ENCODE measurements around the gene FAR2. TPM values are rescaled to one million over a fixed set of nuclear protein-coding genes. Genes with fewer than 3 reads are reported as not detected.

Gene FAR2
- total RNA-seq, 1 experiment from 2014 or later = 10.7 TPM

DNA sequence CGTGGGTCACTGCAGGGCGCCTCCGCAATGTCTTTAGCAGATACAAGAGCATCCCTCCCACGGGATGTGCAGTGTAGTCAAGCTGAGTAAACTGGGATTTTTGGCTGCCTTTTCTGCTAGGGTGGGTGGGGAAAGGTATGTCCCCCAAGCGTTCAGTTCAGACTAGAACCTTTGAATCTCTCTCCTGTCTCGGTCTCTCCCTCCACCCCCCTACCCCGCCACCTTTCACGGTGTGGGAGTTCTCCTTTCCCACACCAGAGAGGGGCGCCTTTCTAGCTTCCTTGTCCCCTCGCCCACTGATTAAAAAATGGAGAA, 525 bp upstream of the FAR2 start:
- TF ChIP-seq, protein P1, sequence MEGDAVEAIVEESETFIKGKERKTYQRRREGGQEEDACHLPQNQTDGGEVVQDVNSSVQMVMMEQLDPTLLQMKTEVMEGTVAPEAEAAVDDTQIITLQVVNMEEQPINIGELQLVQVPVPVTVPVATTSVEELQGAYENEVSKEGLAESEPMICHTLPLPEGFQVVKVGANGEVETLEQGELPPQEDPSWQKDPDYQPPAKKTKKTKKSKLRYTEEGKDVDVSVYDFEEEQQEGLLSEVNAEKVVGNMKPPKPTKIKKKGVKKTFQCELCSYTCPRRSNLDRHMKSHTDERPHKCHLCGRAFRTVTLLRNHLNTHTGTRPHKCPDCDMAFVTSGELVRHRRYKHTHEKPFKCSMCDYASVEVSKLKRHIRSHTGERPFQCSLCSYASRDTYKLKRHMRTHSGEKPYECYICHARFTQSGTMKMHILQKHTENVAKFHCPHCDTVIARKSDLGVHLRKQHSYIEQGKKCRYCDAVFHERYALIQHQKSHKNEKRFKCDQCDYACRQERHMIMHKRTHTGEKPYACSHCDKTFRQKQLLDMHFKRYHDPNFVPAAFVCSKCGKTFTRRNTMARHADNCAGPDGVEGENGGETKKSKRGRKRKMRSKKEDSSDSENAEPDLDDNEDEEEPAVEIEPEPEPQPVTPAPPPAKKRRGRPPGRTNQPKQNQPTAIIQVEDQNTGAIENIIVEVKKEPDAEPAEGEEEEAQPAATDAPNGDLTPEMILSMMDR (conservative IDR thresholded peaks at IDR 0.05; ENCODE audit: low read depth, low read length) = peak; percentile 44
- no peak for TF ChIP-seq EZH2 (IDR thresholded peaks at IDR 0.05; ENCODE audit: borderline replicate concordance, low read depth, low read length, poor library complexity, severe bottlenecking)
- POLR2A ChIA-PET (ENCODE audit: low non-redundant PET) = interaction anchor here (0.6 kb wide), 1 partner anchor 28 kb away, joined by 4 read pairs; no protein-coding TSS in a partner anchor
- CTCF ChIA-PET = interaction anchor here (0.6 kb wide), 1 partner anchor 46 kb away, joined by 3 read pairs; no protein-coding TSS in a partner anchor

DNA sequence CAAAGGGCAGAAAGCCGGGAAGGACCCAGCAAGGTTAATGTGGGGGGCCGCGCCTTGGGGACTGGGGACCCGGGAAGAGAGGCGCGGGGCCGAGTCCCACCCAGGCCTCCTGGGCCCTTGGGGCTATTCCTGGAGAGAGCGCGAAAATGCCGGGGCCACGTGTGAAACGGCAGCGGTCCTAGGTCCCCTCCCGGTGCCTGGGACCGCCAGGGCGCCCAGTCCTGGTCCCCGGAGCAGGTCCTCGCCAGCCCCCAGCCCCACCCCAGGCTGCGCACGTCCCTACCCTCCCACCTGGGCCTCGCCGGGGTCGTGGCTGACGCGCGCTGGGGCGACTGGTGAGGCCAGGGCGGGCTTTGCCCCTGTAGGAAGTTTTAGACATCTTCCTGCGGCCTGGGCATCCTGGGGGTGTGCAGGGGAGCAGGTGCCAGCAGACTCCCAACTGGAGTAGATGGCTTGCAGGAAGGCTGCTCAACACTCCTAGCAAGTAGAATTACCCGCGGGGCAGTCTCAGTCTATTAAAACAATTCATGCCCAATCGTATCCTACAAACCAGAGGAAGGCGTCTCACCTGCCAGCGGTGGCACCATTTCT, 708 bp downstream of the FAR2 start:
- no peak for DNase-seq (ENCODE audit: low spot score)
- Histone ChIP-seq H3K36me3 (ENCODE audit: insufficient read depth, low read length, poor library complexity, severe bottlenecking) (no peaks in the 10 kb centered on the region), H3K27ac (ENCODE audit: low read depth, low read length, poor library complexity, severe bottlenecking) (peak overlapping the region; percentile 76), H3K4me3 (ENCODE audit: low read depth, low read length, poor library complexity, severe bottlenecking) (peak overlapping the region; percentile 84), H3K9me3 (ENCODE audit: low read depth, low read length, poor library complexity, severe bottlenecking) (no peaks in the 10 kb centered on the region), H3K4me1 (ENCODE audit: insufficient read depth, low read length, poor library complexity, severe bottlenecking) (peaks cover 31% of the 10 kb centered on the region), H3K27me3 (replicated peaks; ENCODE audit: insufficient read depth, low read depth, low read length, poor library complexity) (no peaks in the 10 kb centered on the region)
- CTCF ChIA-PET = no interaction called here
- POLR2A ChIA-PET (ENCODE audit: low non-redundant PET) = no interaction called here
- no peak for TF ChIP-seq EZH2 (IDR thresholded peaks at IDR 0.05; ENCODE audit: borderline replicate concordance, low read depth, low read length, poor library complexity, severe bottlenecking)
- TF ChIP-seq, protein P1 (conservative IDR thresholded peaks at IDR 0.05; ENCODE audit: low read depth, low read length) = no peak
- intact Hi-C loops (cut with micrococcal nuclease; ENCODE audit: unreplicated experiment) = no loop called here
- no TSS peak for BruUV-seq (replicated peaks)

More for the DNA sequence above, 525 bp upstream of the FAR2 start:
- intact Hi-C loops (cut with micrococcal nuclease; ENCODE audit: unreplicated experiment) = no loop called here
- H3K27me3 ChIP-seq (replicated peaks; ENCODE audit: insufficient read depth, low read depth, low read length, poor library complexity) = no peaks in the 10 kb centered on the region
- H3K27ac ChIP-seq (ENCODE audit: low read depth, low read length, poor library complexity, severe bottlenecking) = peak overlapping the region; percentile 76
- no peaks in the 10 kb centered on the region for H3K9me3 ChIP-seq (ENCODE audit: low read depth, low read length, poor library complexity, severe bottlenecking)
- H3K4me3 ChIP-seq (ENCODE audit: low read depth, low read length, poor library complexity, severe bottlenecking) = peak overlapping the region; percentile 84
- H3K4me1 ChIP-seq (ENCODE audit: insufficient read depth, low read length, poor library complexity, severe bottlenecking) = peaks cover 26% of the 10 kb centered on the region
- no peaks in the 10 kb centered on the region for H3K36me3 ChIP-seq (ENCODE audit: insufficient read depth, low read length, poor library complexity, severe bottlenecking)
- BruUV-seq (replicated peaks) = no TSS peak
- DNase-seq (ENCODE audit: low spot score) = no peak

DNA sequence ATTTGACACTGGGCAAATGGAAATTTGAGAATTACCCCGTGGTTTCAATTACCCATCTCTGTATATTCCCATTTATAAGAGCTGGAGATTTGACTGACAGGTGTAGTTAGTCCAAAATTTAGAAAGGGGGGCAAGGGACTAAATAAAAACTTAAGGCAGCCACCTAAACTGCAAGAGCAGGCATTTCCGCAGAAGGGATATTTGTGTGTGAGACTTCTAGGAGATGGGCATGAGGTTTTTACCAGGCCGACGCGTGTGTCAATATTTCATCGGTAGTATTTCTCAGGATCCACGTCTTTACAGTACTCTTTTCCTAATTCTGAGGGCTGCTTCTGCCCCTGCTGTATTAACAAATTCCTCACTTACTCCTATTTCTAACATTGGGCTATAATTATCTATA, 1.4 kb downstream of the FAR2 start:
- no peaks in the 10 kb centered on the region for H3K27me3 ChIP-seq (replicated peaks; ENCODE audit: insufficient read depth, low read depth, low read length, poor library complexity)
- H3K4me3 ChIP-seq (ENCODE audit: low read depth, low read length, poor library complexity, severe bottlenecking) = no peak overlapping the region
- CTCF ChIA-PET = no interaction called here
- POLR2A ChIA-PET (ENCODE audit: low non-redundant PET) = no interaction called here
- no peak overlapping the region for H3K27ac ChIP-seq (ENCODE audit: low read depth, low read length, poor library complexity, severe bottlenecking)
- intact Hi-C loops (cut with micrococcal nuclease; ENCODE audit: unreplicated experiment) = no loop called here
- no peaks in the 10 kb centered on the region for H3K36me3 ChIP-seq (ENCODE audit: insufficient read depth, low read length, poor library complexity, severe bottlenecking)
- TF ChIP-seq, protein P1 (conservative IDR thresholded peaks at IDR 0.05; ENCODE audit: low read depth, low read length) = no peak
- no peak for TF ChIP-seq EZH2 (IDR thresholded peaks at IDR 0.05; ENCODE audit: borderline replicate concordance, low read depth, low read length, poor library complexity, severe bottlenecking)
- no peaks in the 10 kb centered on the region for H3K9me3 ChIP-seq (ENCODE audit: low read depth, low read length, poor library complexity, severe bottlenecking)
- no peak for DNase-seq (ENCODE audit: low spot score)
- H3K4me1 ChIP-seq (ENCODE audit: insufficient read depth, low read length, poor library complexity, severe bottlenecking) = peaks cover 37% of the 10 kb centered on the region
- TSS peak; percentile 40 for BruUV-seq (replicated peaks)
